K562 (cell line): ENCODE data around the gene PINK1. TPM values are rescaled to one million over a fixed set of nuclear protein-coding genes. Genes with fewer than 3 reads are reported as not detected.

Experiments used
- ATAC-seq: fragments of 200-7000 bp; cut with Tn5 transposase; 3 replicates; pipeline ENCODE4 v1.9.1; 2020; ENCODE audit warnings: moderate library complexity
- BruUV-seq: library from RNA; stranded (reverse); fragments of 400-500 nt; replicated peaks from 2 replicates; lab custom pipeline; 2021; lab: Mats Ljungman, UMichigan
- CTCF ChIA-PET: fragments of 300-600 bp; formaldehyde crosslinking; extraction: SDS; loops from one replicate; lab custom pipeline; 2021; ENCODE audit warnings: low intra/inter-chr PET ratio; lab: Yijun Ruan, JAX
- POLR2A ChIA-PET: fragments of 300-600, 350-650 bp; sonication (Branson Sonifier 250); formaldehyde crosslinking; extraction: SDS; loops from one replicate; lab custom pipeline; 2021; ENCODE audit warnings: antibody characterized with exemption, inconsistent platforms; lab: Yijun Ruan, JAX
- DNase-seq, 4 experiments: peaks; one replicate each; pipeline versions ENCODE4 v3.0.0 to v3.0.0-alpha.2; 2011 to 2018; ENCODE audit warnings: low spot score in 3 of 4, mixed read lengths in 3 of 4; ENCODE audit errors: extremely low read depth in 1 of 4
- FAIRE-seq: peaks from 2 replicates; lab custom pipeline; 2011; peaks lifted over from hg19 to GRCh38; lab: Jason Lieb, UNC
- H2AFZ ChIP-seq: 2 replicates; pipeline ENCODE4 v1.6.0; 2011; ENCODE audit warnings: low read depth, low read length, control low read depth, inconsistent platforms
- H3K27ac ChIP-seq: fragments of 200-600 bp; 3 replicates; pipeline ENCODE4 v1.8.0; 2011; ENCODE audit warnings: low read depth, mild to moderate bottlenecking, control low read depth, inconsistent platforms, low read length, moderate library complexity, mixed read lengths; ENCODE audit errors: extremely low read depth
- H3K27me3 ChIP-seq, 2 experiments: fragments of 300-600 bp in 1 of 2; 2 replicates in 1 of 2; 3 replicates in 1 of 2; pipeline versions ENCODE4 v1.6.0 to v1.8.0; 2011; ENCODE audit warnings: inconsistent platforms in 2 of 2, low read length in 2 of 2, mild to moderate bottlenecking in 1 of 2, mixed read lengths in 1 of 2, moderate library complexity in 1 of 2; ENCODE audit not compliant: control insufficient read depth in 2 of 2, insufficient read depth in 2 of 2
- H3K36me3 ChIP-seq: fragments of 300-600 bp; 3 replicates; pipeline ENCODE4 v1.8.0; 2011; ENCODE audit warnings: mild to moderate bottlenecking, low read length, inconsistent platforms; ENCODE audit not compliant: control insufficient read depth, insufficient read depth
- H3K4me1 ChIP-seq, 2 experiments: fragments of 200-600 bp in 1 of 2; replicated peaks in 1 of 2; 2 replicates in 1 of 2; 3 replicates in 1 of 2; pipeline versions ENCODE4 v1.5.1 to v1.8.0; 2011; ENCODE audit warnings: inconsistent platforms in 2 of 2, low read length in 2 of 2, mild to moderate bottlenecking in 1 of 2, mixed read lengths in 1 of 2, moderate library complexity in 1 of 2; ENCODE audit not compliant: control insufficient read depth in 2 of 2, insufficient read depth in 2 of 2
- H3K4me2 ChIP-seq: 2 replicates; pipeline ENCODE4 v1.6.1; 2011; ENCODE audit warnings: low read length, control low read depth, inconsistent platforms, mixed read lengths; ENCODE audit not compliant: insufficient read depth
- H3K4me3 ChIP-seq: fragments of 200-600 bp; sonication (generic), shearing (Covaris generic); 2 replicates; pipeline ENCODE4 v1.5.1; 2016; ENCODE audit warnings: control low read depth, inconsistent platforms
- H3K79me2 ChIP-seq: fragments of 200-600 bp; 3 replicates; pipeline ENCODE4 v1.8.0; 2011; ENCODE audit warnings: low read length, inconsistent platforms; ENCODE audit not compliant: control insufficient read depth, insufficient read depth
- H3K9ac ChIP-seq, 2 experiments: 2 replicates each; pipeline versions ENCODE4 v1.6.0 to v1.6.1; 2011; ENCODE audit warnings: low read depth in 2 of 2, low read length in 2 of 2, control low read depth in 1 of 2, inconsistent platforms in 1 of 2, mild to moderate bottlenecking in 1 of 2, mixed read lengths in 1 of 2; ENCODE audit not compliant: insufficient read depth in 1 of 2
- H3K9me1 ChIP-seq: one replicate; pipeline ENCODE4 v1.6.0; 2011; ENCODE audit warnings: inconsistent platforms, mild to moderate bottlenecking, low read length, moderate library complexity; ENCODE audit not compliant: control insufficient read depth, insufficient read depth
- H3K9me3 ChIP-seq: replicated peaks from 2 replicates; pipeline ENCODE4 v1.5.1; 2011; ENCODE audit warnings: low read depth, low read length, inconsistent platforms; ENCODE audit not compliant: control insufficient read depth, insufficient read depth
- H4K20me1 ChIP-seq: replicated peaks from 2 replicates; pipeline ENCODE4 v1.6.1; 2011; ENCODE audit warnings: low read length, inconsistent platforms, mixed read lengths; ENCODE audit not compliant: control insufficient read depth, insufficient read depth
- NRF1 ChIP-seq, 2 experiments: fragments of 450-650 bp; IDR thresholded peaks in 1 of 2; conservative IDR thresholded peaks in 1 of 2; 2 replicates each; pipeline ENCODE4 v1.6.1; 2014; ENCODE audit warnings: mild to moderate bottlenecking in 2 of 2
- SREBF1 ChIP-seq: fragments of 150-350 bp; IDR thresholded peaks from 2 replicates; pipeline ENCODE4 v1.6.1; 2014; ENCODE audit warnings: antibody characterized with exemption, low read depth, low read length, borderline replicate concordance
- ZNF445 ChIP-seq: fragments of 250-450 bp; sonication (Bioruptor Pico); IDR thresholded peaks from 2 replicates; pipeline ENCODE4 v1.4.0; 2020; ENCODE audit warnings: low read depth, mild to moderate bottlenecking, moderate library complexity
- WGBS: fragments of 100-300 bp; shearing (Covaris generic); methylation state at CpG from one replicate; pipeline ENCODE4 v1.1.6; 2016; ENCODE audit warnings: low coverage, mixed read lengths; ENCODE audit not compliant: insufficient coverage; ENCODE audit errors: missing lambda C conversion rate; 5-methylcytosine and 5-hydroxymethylcytosine counted together
- in situ Hi-C: fragments of 300-500 bp; cut with MboI; formaldehyde crosslinking; loops from 4 replicates; pipeline ENCODE4 v1.15.0; 2018; ENCODE audit warnings: inconsistent platforms, mixed read lengths
- intact Hi-C: fragments of 100-400 bp; cut with micrococcal nuclease; formaldehyde crosslinking; loops from 2 replicates; pipeline ENCODE4 v1.14.2; 2022
- polyA plus RNA-seq, 8 experiments: library from polyadenylated mRNA; depleted of rRNA in 4 of 8; stranded (reverse) in 5 of 8; unstranded in 3 of 8; fragments of >200 nt; fragmentation: Nextera tagmentation in 2 of 8; fragmentation: Illumina TruSeq in 1 of 8; extraction: Ambion mirVana in 2 of 8; extraction: Trizol in 1 of 8; gene quantifications; 2 replicates each; pipeline versions ENCODE4 v1.2.1 to v1.2.3, GENCODE V29; 2011 to 2014; ENCODE audit warnings: inconsistent platforms in 1 of 8, missing spikeins in 1 of 8
- total RNA-seq, 7 experiments: library from RNA; depleted of rRNA in 6 of 7; stranded (reverse); fragments of >200 nt in 6 of 7; fragmentation: Illumina TruSeq in 2 of 7; extraction: Trizol in 2 of 7; gene quantifications; 2 replicates each; pipeline versions ENCODE4 v1.2.1 to v1.2.3, GENCODE V29; 2011 to 2021; ENCODE audit warnings: low replicate concordance in 1 of 7

The PINK1 gene
- total and polyA plus RNA-seq, 9 of the 15 experiments (the other 6 are each of a cell fraction or from before 2014, with no cell fraction given), result 1.5 to 11.3 (median 6.8) TPM

- TF ChIP-seq ZNF445, result no peak
- peak; percentile 68 for TF ChIP-seq NRF1 (conservative IDR thresholded peaks at IDR 0.05 in 1 of 2, IDR thresholded peaks at IDR 0.05 in 1 of 2)
Measured at GRCh38 chr1:20682571-20683236, 49.4 kb downstream of the PINK1 start (continued).

GRCh38 chr1:20683614-20684013 is 50.4 kb downstream of the PINK1 start:
- CTCF ChIA-PET, result no interaction called here
- DNase-seq, result no peak
- peaks cover 0 to 27% of the 10 kb centered on the region in 2 experiments; a peak in 2 of 5 replicates for H3K4me1 ChIP-seq
- no peaks in the 10 kb centered on the region for H3K9me1 ChIP-seq
- no peaks in the 10 kb centered on the region for H3K79me2 ChIP-seq
- ATAC-seq, result no peak
- H2AFZ ChIP-seq, result no peak overlapping the region
- no TSS peak for BruUV-seq
- intact Hi-C loops (no loop called here), in situ Hi-C loops (no loop called here)
- no peak overlapping the region for H3K4me3 ChIP-seq
- H3K9ac ChIP-seq, result no peak overlapping the region
- POLR2A ChIA-PET, result interaction anchor here (1.2 kb wide), 1 partner anchor 17 kb away, joined by 3 read pairs; no protein-coding TSS in a partner anchor
- 11% methylated on average over 10 of the region's 10 CpGs for WGBS
- no peak overlapping the region for H3K4me2 ChIP-seq
- H4K20me1 ChIP-seq, result 0 out of 2 replicates have a peak, but pooled peaks cover 6% of the 10 kb centered on the region
- H3K27me3 ChIP-seq, result peaks cover 59 to 84% of the 10 kb centered on the region in 2 experiments
- FAIRE-seq, result no peak
- no peaks in the 10 kb centered on the region for H3K9me3 ChIP-seq
- no peak for TF ChIP-seq SREBF1
- H3K36me3 ChIP-seq, result no peaks in the 10 kb centered on the region
- H3K27ac ChIP-seq, result no peak overlapping the region
